Fibroblast of lung (primary cell): ENCODE data around the gene OR10H3. TPM values are rescaled to one million over a fixed set of nuclear protein-coding genes. Genes with fewer than 3 reads are reported as not detected.

Experiments
- DNase-seq, 2 donors: peaks; one replicate each; pipeline versions ENCODE4 v3.0.0 to v3.0.0-alpha.2; 2010; ENCODE audit warnings: low read depth in 2 of 2
- H2AFZ ChIP-seq: 2 replicates; pipeline ENCODE4 v1.5.1; 2012; ENCODE audit warnings: low read length, control low read depth, inconsistent platforms
- H3K27ac ChIP-seq: 2 replicates; pipeline ENCODE4 v1.5.1; 2011; ENCODE audit warnings: low read length, control low read depth; ENCODE audit not compliant: insufficient read depth
- H3K27me3 ChIP-seq: 2 replicates; pipeline ENCODE4 v1.5.1; 2011; ENCODE audit warnings: mild to moderate bottlenecking, low read length; ENCODE audit not compliant: control insufficient read depth, insufficient read depth
- H3K36me3 ChIP-seq: 2 replicates; pipeline ENCODE4 v1.5.1; 2011; ENCODE audit warnings: low read length; ENCODE audit not compliant: control insufficient read depth, insufficient read depth
- H3K4me1 ChIP-seq: 2 replicates; pipeline ENCODE4 v1.5.1; 2011; ENCODE audit warnings: low read length; ENCODE audit not compliant: control insufficient read depth, insufficient read depth; ENCODE audit errors: extremely low read depth
- H3K4me2 ChIP-seq: 2 replicates; pipeline ENCODE4 v1.5.1; 2011; ENCODE audit warnings: low read length, control low read depth; ENCODE audit not compliant: insufficient read depth; ENCODE audit errors: extremely low read depth
- H3K4me3 ChIP-seq, 4 experiments: fragments of 200-600 bp in 1 of 4; sonication (generic) in 1 of 4; replicated peaks in 1 of 4; 2 replicates each; pipeline ENCODE4 v1.5.1; 2011 to 2016; ENCODE audit warnings: low read length in 4 of 4, low read depth in 3 of 4, mild to moderate bottlenecking in 3 of 4, control low read depth in 2 of 4, inconsistent platforms in 1 of 4, mixed read lengths in 1 of 4; ENCODE audit not compliant: insufficient read depth in 1 of 4; ENCODE audit errors: control extremely low read depth in 1 of 4
- H3K79me2 ChIP-seq: 2 replicates; pipeline ENCODE4 v1.5.1; 2012; ENCODE audit warnings: mild to moderate bottlenecking, low read length, inconsistent platforms; ENCODE audit not compliant: control insufficient read depth, insufficient read depth
- H3K9ac ChIP-seq: 2 replicates; pipeline ENCODE4 v1.5.1; 2011; ENCODE audit warnings: mild to moderate bottlenecking, low read length, control low read depth; ENCODE audit not compliant: insufficient read depth
- H3K9me3 ChIP-seq: 2 replicates; pipeline ENCODE4 v1.5.1; 2012; ENCODE audit warnings: low read depth, low read length; ENCODE audit not compliant: control insufficient read depth, insufficient read depth
- H4K20me1 ChIP-seq: 2 replicates; pipeline ENCODE4 v1.5.1; 2011; ENCODE audit warnings: low read length; ENCODE audit not compliant: control insufficient read depth, insufficient read depth; ENCODE audit errors: extremely low read depth
- CTCF ChIP-seq, 2 donors: IDR thresholded peaks in 1 of 2; conservative IDR thresholded peaks in 1 of 2; 1 replicate in 1 of 2; 2 replicates in 1 of 2; pipeline ENCODE4 v1.5.1; 2011 to 2012; ENCODE audit warnings: low read length in 2 of 2, control low read depth in 1 of 2, inconsistent platforms in 1 of 2, low read depth in 1 of 2, mild to moderate bottlenecking in 1 of 2
- EZH2 ChIP-seq: IDR thresholded peaks from 2 replicates; pipeline ENCODE4 v1.5.1; 2012; ENCODE audit warnings: low read length, control low read depth, mild to moderate bottlenecking; ENCODE audit errors: missing control alignments
- polyA plus RNA-seq, 2 donors: library from polyadenylated mRNA; depleted of rRNA in 1 of 2; stranded (reverse) in 1 of 2; unstranded in 1 of 2; fragments of >200 nt; gene quantifications; 2 replicates each; pipeline ENCODE4 v1.2.1, GENCODE V29; 2011 to 2012; ENCODE audit warnings: missing spikeins in 1 of 2
- total RNA-seq: library from RNA; depleted of rRNA; stranded (reverse); fragments of >200 nt; gene quantifications from 2 replicates; pipeline ENCODE4 v1.2.1, GENCODE V29; 2014

Gene OR10H3
- total and polyA plus RNA-seq, 2 donors (not counting 1 experiment from before 2014, with no cell fraction given) = not detected

DNA sequence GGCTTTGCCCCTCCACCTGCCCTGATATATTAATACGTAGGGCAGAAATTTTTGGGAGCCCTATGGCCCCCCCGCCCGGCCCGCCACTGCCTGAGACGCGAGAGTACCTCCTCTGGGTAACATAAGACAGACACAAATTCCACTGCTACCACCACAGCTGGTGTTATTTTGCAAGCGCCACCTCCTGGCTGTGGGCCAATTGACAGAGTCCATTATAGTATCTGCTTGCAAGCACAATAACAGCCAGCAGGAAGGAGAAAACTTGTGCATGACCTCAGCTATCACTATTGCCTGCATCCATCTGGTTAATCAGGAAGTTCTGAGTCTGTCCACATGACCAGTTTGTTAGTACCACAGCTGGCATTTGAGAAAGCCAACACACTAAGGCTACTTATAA, 35.3 kb upstream of the OR10H3 start:
- Histone ChIP-seq H3K9me3 (no peaks in the 10 kb centered on the region), H3K4me3 (no peak overlapping the region), H3K9ac (no peak overlapping the region), H3K4me1 (no peaks in the 10 kb centered on the region), H2AFZ (no peak overlapping the region), H3K27me3 (no peaks in the 10 kb centered on the region), H4K20me1 (no peaks in the 10 kb centered on the region), H3K27ac (no peak overlapping the region), H3K4me2 (no peak overlapping the region), H3K36me3 (no peaks in the 10 kb centered on the region), H3K79me2 (no peaks in the 10 kb centered on the region)
- peak in 1 of 2 donors; percentile 3 for DNase-seq
- no peak for TF ChIP-seq EZH2
- TF ChIP-seq CTCF (conservative IDR thresholded peaks at IDR 0.05 in 1 of 2, IDR thresholded peaks at IDR 0.05 in 1 of 2; ENCODE audit: low read depth in 1 of 2, low read length in 2 of 2) = no peak

- Histone ChIP-seq H4K20me1 (peaks cover 2% of the 10 kb centered on the region), H3K9me3 (no peaks in the 10 kb centered on the region), H3K4me3 (no peak overlapping the region), H2AFZ (no peak overlapping the region), H3K36me3 (no peaks in the 10 kb centered on the region), H3K27me3 (no peaks in the 10 kb centered on the region), H3K27ac (no peak overlapping the region), H3K9ac (no peak overlapping the region), H3K4me2 (no peak overlapping the region), H3K4me1 (no peaks in the 10 kb centered on the region), H3K79me2 (no peaks in the 10 kb centered on the region)
- no peak for TF ChIP-seq EZH2
- TF ChIP-seq CTCF (conservative IDR thresholded peaks at IDR 0.05 in 1 of 2, IDR thresholded peaks at IDR 0.05 in 1 of 2; ENCODE audit: low read depth in 1 of 2, low read length in 2 of 2) = no peak
- DNase-seq = no peak
Measured at GRCh38 chr19:15714638-15715037, 23.1 kb upstream of the OR10H3 start.

DNA sequence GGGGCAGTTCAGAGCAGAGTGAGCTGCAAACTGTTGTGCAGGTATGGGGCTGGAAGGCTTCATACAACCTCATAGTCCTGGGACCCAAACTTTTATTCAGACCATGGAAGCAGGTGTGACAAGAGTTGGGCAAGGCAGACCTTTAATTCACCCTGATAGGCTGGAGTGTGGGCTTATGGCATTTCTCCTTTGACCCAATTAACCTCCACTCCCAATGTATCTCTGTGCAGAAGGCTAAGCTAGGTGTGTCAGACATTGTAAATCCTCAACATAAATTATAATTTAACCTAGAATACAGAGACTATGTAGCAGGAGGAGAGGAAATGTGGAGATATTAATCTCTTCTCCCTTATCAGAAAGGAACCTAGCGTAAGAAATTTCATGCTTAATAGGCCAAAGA, 22.1 kb upstream of the OR10H3 start:
- no peak for TF ChIP-seq EZH2
- Histone ChIP-seq H3K27me3 (no peaks in the 10 kb centered on the region), H3K79me2 (no peaks in the 10 kb centered on the region), H4K20me1 (peaks cover 2% of the 10 kb centered on the region), H3K4me3 (no peak overlapping the region), H3K9me3 (no peaks in the 10 kb centered on the region), H3K36me3 (no peaks in the 10 kb centered on the region), H3K9ac (no peak overlapping the region), H3K4me2 (no peak overlapping the region), H3K4me1 (no peaks in the 10 kb centered on the region), H3K27ac (no peak overlapping the region), H2AFZ (no peak overlapping the region)
- DNase-seq = no peak
